ENCODE results near the gene SDK1. TPM values are rescaled to one million over a fixed set of nuclear protein-coding genes. Genes with fewer than 3 reads are reported as not detected.

SDK1 gene
- total RNA-seq, 2 experiments from 2014 or later, result 0.25 to 0.78 TPM

- intact Hi-C loops (cut with micrococcal nuclease), result no loop called here
- ChIA-PET POLR2A (no interaction called here), CTCF (interaction anchor here (1.3 kb wide), 1 partner anchor 11 kb away, joined by 3 read pairs; no protein-coding TSS in a partner anchor)
- Mint-ChIP-seq H3K36me3 (ENCODE audit: low read depth) (no peaks in the 10 kb centered on the region), H3K4me1 (ENCODE audit: low read depth) (no peaks in the 10 kb centered on the region), H3K9me3 (no peaks in the 10 kb centered on the region), H3K27ac (no peak overlapping the region), H3K27me3 (no peaks in the 10 kb centered on the region), H3K4me3 (no peak overlapping the region)
- TF ChIP-seq, protein P1, sequence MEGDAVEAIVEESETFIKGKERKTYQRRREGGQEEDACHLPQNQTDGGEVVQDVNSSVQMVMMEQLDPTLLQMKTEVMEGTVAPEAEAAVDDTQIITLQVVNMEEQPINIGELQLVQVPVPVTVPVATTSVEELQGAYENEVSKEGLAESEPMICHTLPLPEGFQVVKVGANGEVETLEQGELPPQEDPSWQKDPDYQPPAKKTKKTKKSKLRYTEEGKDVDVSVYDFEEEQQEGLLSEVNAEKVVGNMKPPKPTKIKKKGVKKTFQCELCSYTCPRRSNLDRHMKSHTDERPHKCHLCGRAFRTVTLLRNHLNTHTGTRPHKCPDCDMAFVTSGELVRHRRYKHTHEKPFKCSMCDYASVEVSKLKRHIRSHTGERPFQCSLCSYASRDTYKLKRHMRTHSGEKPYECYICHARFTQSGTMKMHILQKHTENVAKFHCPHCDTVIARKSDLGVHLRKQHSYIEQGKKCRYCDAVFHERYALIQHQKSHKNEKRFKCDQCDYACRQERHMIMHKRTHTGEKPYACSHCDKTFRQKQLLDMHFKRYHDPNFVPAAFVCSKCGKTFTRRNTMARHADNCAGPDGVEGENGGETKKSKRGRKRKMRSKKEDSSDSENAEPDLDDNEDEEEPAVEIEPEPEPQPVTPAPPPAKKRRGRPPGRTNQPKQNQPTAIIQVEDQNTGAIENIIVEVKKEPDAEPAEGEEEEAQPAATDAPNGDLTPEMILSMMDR (IDR thresholded peaks at IDR 0.05), result no peak
- no peak for DNase-seq
- ATAC-seq, result no peak
These were observed 586.1 kb downstream of the SDK1 start for GRCh38 chr7:3887096-3887690.

- TF ChIP-seq, protein P1 (IDR thresholded peaks at IDR 0.05), result no peak
These were observed 587.0 kb downstream of the SDK1 start for GRCh38 chr7:3888096-3888495.

DNA sequence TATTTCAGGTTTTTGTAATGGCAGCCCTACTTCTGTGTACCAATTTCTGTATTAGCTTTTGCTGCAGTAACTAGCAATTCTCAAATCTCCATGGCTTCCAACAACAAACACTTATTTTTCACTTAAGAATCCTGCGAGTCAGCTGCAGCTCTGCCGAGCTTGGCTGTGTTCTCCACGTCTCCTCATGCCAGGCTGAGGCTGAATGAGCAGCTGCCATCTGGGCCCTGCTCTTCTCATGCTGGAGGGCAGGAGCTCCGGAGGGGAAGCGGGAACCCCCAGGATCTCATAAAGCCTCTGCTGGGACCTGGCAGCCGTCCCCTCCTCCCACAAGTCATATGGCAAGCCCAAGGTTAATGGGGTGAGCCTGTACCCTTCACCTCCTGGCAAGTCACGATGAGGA is 591.1 kb downstream of the SDK1 start:
- intact Hi-C loops (cut with micrococcal nuclease), result no loop called here
- ChIA-PET POLR2A (no interaction called here), CTCF (no interaction called here)
- Mint-ChIP-seq H3K36me3 (ENCODE audit: low read depth) (no peaks in the 10 kb centered on the region), H3K27ac (no peak overlapping the region), H3K27me3 (peaks cover 2% of the 10 kb centered on the region), H3K9me3 (no peaks in the 10 kb centered on the region), H3K4me3 (no peak overlapping the region), H3K4me1 (ENCODE audit: low read depth) (no peaks in the 10 kb centered on the region)
- TF ChIP-seq, protein P1 (IDR thresholded peaks at IDR 0.05), result no peak
- no peak for DNase-seq
- ATAC-seq, result no peak

More at GRCh38 chr7:3888096-3888495, 587.0 kb downstream of the SDK1 start:
- POLR2A ChIA-PET, result no interaction called here
- Mint-ChIP-seq H3K9me3 (no peaks in the 10 kb centered on the region), H3K36me3 (ENCODE audit: low read depth) (no peaks in the 10 kb centered on the region), H3K4me1 (ENCODE audit: low read depth) (no peaks in the 10 kb centered on the region), H3K27ac (no peak overlapping the region), H3K4me3 (no peak overlapping the region), H3K27me3 (peaks cover 2% of the 10 kb centered on the region)
- DNase-seq (no peak), ATAC-seq (no peak)
- intact Hi-C loops (cut with micrococcal nuclease), result no loop called here
- CTCF ChIA-PET, result no interaction called here

GRCh38 chr7:3892686-3893085 is 591.6 kb downstream of the SDK1 start:
- no peaks in the 10 kb centered on the region for H3K4me1 Mint-ChIP-seq (ENCODE audit: low read depth)
- H3K36me3 Mint-ChIP-seq (ENCODE audit: low read depth), result no peaks in the 10 kb centered on the region
- DNase-seq (no peak), ATAC-seq (no peak)
- TF ChIP-seq, protein P1 (IDR thresholded peaks at IDR 0.05), result no peak
- H3K27me3 Mint-ChIP-seq, result peaks cover 2% of the 10 kb centered on the region
- H3K27ac Mint-ChIP-seq, result no peak overlapping the region
- no peaks in the 10 kb centered on the region for H3K9me3 Mint-ChIP-seq
- intact Hi-C loops (cut with micrococcal nuclease), result no loop called here
- ChIA-PET POLR2A (no interaction called here), CTCF (no interaction called here)
- no peak overlapping the region for H3K4me3 Mint-ChIP-seq

- peaks cover 2% of the 10 kb centered on the region for H3K27me3 Mint-ChIP-seq
- POLR2A ChIA-PET, result no interaction called here
- DNase-seq, result no peak
- CTCF ChIA-PET, result no interaction called here
- H3K9me3 Mint-ChIP-seq, result no peaks in the 10 kb centered on the region
- ATAC-seq, result no peak
- TF ChIP-seq, protein P1 (IDR thresholded peaks at IDR 0.05), result no peak
- intact Hi-C loops (cut with micrococcal nuclease), result no loop called here
- no peaks in the 10 kb centered on the region for H3K36me3 Mint-ChIP-seq (ENCODE audit: low read depth)
- H3K4me3 Mint-ChIP-seq, result no peak overlapping the region
- no peak overlapping the region for H3K27ac Mint-ChIP-seq
- H3K4me1 Mint-ChIP-seq (ENCODE audit: low read depth), result no peaks in the 10 kb centered on the region
These were observed 592.2 kb downstream of the SDK1 start for GRCh38 chr7:3893151-3893788.

Data from activated CD8-positive, alpha-beta T cell treated with anti-CD3 and anti-CD28 coated beads for 36 hours (primary cell).